HG03095 (cell line): ENCODE results near the gene PALLD.

Experiments
- ATAC-seq: cut with Tn5 transposase; IDR thresholded peaks from one replicate; pipeline ENCODE4 v1.9.1; 2021; ENCODE audit warnings: moderate library complexity; ENCODE audit not compliant: unreplicated experiment

PALLD gene

DNA sequence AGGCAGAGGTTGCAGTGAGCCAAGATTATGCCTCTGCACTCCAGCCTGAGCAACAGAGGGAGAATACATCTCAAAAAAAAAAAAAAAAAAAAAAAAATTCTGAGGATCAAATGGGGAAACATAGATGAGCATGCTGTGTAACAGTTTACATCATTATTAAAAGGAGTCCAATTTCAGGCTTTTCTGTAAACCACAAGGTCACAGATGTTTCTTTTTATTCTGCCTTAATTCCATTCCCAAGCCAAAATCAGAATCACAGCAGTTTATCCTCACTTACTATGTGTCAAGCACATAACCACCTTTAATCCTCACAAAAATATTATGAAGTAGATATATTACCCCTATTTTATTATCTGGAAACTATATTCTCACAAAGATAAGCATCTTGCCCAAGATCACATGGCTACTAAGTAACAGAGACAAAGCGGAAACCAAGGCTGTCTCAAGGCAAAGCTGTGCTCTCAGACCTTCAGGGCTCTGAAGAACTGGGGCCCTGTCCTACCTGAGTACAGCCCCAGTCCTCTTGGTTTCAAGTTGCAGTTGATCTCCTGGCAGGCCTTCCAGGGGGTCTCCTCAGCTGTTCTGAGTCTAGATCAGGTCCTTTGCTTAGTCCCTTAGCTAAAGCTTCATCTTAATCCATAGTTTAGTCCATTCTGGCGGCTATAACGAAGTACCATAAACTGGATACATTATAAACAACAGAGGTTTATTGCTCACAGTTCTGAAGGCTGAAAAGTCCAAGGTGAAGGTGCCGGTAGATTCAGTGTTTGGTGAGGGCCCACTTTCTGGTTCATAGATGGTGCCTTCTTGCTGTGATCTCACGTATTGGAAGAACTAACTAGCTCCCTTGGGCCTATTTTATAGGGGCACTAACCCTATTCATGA, 141.3 kb downstream of the PALLD start:
- ATAC-seq: no peak

GRCh38 chr4:168639914-168640313, 143.1 kb downstream of the PALLD start:
- no peak for ATAC-seq

GRCh38 chr4:168641811-168642140, 144.9 kb downstream of the PALLD start:
- ATAC-seq: no peak

- no peak for ATAC-seq
Measured at GRCh38 chr4:168642591-168642990, 145.7 kb downstream of the PALLD start.

- no peak for ATAC-seq
Measured at GRCh38 chr4:168643111-168643795, 146.4 kb downstream of the PALLD start.

DNA sequence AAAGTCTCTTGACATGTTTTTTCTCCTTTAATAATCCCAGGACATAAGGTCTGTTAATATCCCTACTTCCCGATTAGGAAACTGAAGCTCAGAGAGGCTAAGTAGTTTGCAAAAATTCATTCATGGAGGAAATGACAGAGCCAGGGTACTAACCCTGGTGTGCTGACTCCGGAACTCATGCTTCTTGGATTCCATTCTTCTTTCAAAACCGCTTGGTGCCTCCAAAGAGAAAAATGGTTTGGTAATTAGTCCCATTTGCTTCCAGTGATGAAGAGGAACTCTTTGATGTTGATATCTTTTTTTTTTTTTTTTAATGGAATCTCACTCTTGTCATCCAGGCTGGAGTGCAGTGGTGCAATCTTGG, 146.9 kb downstream of the PALLD start:
- ATAC-seq: no peak

GRCh38 chr4:168646001-168646768, 149.3 kb downstream of the PALLD start:
- ATAC-seq: no peak

DNA sequence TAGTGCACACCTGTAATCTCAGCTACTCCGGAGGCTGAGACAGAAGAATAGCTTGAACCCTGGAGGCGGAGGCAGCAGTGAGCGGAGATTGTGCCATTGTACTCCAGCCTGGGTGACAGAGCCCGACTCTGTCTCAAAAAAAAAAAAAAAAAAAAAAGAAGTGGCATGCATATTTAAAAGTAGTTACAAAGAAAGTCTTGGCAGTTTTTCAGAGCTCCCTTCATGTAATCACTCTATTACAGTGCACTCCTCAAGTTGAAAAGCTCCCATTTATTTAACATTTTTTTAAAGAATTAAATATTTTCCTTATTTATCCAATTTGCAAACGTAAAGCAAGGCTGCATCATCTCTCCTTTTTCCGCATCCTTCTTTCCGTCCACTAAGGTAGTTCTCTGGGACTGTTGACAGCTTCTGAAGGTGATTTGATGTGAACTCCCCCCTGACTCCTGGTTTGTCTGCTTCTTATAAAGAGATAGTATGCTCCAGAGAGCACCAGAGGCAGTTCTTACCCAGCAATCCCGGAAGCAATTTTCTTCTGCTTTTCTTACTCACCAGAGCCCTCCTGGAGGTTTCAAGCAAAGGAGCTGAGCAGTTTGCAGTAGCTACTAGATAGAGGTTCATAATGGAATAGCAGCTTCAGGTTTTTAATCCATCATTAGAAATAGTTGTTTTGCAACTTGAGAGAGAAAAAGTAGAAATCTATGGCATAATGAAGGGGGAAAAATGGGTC, 151.0 kb downstream of the PALLD start:
- ATAC-seq: no peak

DNA sequence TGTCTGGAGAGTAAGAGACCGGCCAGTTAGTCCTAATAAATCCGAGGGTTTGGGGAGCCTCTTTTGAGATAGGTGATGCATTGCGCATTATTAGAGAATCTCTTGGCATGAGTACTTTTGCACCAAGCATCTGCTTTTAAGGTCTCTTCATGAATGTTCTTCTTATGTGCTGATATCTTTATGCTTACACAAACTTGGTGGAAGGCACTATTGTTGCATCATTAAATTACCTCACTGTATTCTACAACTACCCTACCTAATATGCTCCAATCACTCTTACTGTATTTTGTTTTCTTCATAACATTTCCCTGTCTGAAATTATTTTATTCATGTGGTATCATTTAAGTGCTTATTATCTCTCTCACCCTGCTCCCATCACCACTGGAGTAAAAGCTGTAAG, 151.6 kb downstream of the PALLD start:
- no peak for ATAC-seq

GRCh38 chr4:168648929-168649328, 152.1 kb downstream of the PALLD start:
- ATAC-seq: no peak

DNA sequence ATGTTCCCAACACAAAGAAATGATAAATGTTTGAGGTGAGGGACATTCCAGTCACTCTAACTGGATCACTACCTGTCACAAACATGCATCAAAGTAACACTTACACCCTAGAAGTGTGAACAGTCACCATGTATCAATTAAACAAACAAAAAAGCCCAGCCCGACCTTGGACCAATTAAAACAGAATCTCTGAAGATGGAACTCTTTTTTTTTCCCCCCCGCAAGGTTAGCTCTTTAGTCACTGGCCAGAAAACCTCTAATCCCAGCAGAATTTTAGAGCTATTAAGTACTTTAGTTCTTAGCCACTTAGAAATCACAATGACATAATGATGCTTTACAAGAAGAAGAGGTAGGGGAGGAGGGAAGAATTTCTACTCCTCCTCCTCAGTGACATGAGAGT, 154.5 kb downstream of the PALLD start:
- no peak for ATAC-seq

DNA sequence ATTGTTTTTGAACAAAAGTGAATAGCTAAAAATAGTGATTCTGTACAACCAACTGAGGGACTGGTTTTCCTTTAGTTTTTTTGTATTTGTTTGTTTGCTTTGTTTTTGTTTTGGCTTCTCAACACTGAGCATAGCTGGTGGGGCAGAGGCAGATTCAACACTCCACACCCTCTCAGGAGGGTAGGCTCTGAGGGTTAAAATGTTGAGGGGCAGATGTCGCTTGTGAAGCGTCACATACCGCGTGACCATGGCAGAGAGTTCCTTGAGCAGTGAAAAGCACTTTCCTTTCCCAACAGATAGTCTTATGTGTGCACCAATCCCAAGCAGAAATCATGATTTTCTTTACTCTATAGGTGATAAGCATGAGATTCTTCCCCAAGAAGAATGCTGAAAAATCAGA, 155.0 kb downstream of the PALLD start:
- ATAC-seq: no peak

GRCh38 chr4:168652755-168653154, 155.9 kb downstream of the PALLD start:
- ATAC-seq: no peak

DNA sequence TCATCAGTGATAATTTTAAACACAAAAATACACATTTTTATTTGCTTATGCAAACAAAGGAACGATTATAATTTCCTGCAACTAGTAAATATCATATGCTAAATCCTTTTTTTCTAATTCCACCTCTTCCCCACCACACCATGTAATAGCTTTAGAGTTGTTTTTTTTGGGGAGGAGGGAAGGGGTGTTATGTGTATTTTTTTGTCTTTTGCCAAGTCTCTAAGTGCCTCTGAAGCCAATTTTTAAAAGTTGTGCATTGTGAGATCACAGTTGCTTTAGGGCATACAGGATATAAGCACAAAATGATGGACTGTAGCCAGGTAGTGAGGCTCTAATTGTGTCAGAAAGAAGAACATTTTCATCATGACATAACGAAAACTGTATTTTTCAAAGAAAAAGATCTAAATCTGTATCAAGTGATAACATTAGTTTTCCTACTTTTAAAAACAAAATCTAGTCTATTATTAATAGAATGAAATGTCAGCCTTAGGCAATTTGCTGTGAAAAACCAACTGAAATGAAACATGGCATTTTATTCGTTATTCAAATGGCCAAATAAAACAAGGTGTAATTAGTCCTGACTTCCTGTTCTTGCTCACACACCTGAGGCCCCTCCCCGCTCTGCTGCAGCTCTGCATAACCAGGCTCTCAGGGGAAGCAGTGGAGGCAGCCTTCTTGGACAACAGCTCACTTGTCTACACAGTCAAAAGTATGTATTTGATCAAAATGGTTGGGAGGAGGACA, 157.4 kb downstream of the PALLD start:
- ATAC-seq: no peak

DNA sequence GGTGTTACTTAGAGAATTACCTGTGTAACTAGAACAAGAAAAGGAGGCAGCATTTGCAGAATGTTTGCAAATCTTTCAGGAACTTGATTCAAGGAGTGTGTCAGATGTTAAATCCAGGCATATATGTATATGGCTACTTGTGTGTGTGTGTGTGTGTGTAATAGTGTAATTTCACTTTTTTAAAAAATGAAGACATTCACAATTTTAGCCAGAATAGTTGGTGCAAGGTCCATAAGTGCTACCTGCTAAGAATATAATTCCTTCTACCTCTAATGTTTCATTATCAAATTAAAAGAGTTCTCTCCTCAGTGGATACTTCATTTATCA, 158.0 kb downstream of the PALLD start:
- ATAC-seq: no peak

DNA sequence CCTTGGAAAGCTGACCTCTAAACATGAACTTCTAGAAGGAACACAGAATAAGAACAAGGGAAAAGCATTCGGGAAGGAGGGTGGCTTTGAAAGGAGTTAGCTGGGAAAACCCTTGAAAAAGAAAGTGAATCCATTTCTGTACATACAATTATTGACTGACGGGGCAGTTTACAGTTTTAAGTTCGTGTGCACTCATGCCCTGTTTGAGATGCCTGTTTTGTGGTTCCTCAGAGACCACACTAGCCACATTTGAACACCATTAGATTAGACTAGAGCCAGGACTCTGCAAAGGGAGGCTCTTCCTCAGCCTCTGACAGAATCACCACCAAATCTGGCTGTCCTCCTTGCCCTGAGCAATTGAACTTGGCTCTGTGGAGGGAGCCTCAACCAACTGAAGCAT, 158.3 kb downstream of the PALLD start:
- ATAC-seq: no peak

GRCh38 chr4:168656055-168656660, 159.3 kb downstream of the PALLD start:
- ATAC-seq: no peak

DNA sequence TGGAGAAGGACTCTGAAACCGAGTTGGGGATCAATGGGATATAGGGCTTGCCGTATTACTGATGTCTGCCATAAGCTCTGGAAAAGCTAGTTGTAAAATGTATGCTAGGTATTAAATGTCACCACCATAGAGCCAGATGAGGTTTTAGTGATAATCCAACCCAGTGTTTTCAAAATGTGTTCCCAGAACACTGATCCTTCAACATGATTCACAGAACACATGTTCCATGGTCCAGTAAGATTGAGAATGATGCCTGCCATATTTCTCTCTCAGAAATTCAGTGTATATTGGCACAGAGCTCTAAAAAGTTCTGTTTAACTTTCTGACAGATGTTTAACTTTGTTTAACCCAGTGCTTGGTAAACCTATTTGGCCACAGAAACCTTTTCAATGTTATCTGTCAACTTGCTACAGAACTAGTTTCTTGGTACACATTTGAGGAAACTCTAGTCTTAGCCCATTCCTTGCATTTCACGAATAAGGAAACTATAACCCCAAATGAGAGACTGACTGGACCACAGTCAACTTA, 160.2 kb downstream of the PALLD start:
- ATAC-seq: no peak

DNA sequence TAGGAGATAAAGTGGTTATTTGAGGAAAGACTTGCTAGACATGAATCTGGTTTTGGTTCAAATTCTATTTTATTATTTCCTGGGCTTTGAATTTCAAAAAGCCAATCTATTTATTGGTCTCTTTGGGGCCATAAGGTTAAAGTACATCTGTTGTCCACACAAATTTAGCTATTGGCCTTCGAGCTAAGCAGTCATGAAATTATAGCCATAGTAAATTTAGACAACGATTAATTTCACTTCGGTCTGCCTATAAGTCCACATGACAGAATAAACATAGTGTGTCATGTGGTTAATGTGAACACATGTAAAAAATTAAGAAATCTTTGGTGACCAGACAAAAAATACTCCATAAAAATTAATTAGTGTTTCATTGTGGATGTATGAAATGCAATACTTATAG, 161.9 kb downstream of the PALLD start:
- ATAC-seq: no peak
